AG10803 (cell line): ENCODE measurements around the gene IRAK4.

ENCODE experiments used
- DNase-seq: peaks from one replicate; pipeline ENCODE4 v3.0.0; 2010; ENCODE audit warnings: low read depth
- H3K4me3 ChIP-seq: 2 replicates; pipeline ENCODE4 v1.5.1; 2011; ENCODE audit warnings: mild to moderate bottlenecking, low read length, control low read depth
- TF ChIP-seq, protein P1 (sequence below): conservative IDR thresholded peaks from 2 replicates; pipeline ENCODE4 v1.5.1; 2011; ENCODE audit warnings: mild to moderate bottlenecking, low read length, control low read depth, inconsistent platforms

The IRAK4 gene

DNA sequence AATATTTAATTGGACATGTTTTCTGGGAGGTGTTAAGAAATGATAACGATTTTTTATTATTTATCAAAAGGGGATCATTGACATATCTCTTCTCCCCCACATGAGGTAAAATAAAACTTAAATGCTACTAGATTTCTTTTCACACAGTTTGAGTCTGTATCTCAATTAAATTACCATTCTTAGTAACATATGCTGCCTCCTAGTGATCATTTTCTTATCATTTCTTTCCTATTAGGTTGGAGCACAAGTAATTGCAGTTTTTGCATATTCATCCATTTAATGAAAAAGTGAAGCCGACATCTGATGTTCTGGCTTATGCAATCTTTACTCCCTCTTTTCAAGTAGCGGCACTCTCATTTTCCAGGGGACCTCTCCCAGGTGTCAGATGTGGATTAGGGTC lies 25.1 kb upstream of the IRAK4 start:
- H3K4me3 ChIP-seq, result no peak overlapping the region
- no peak for DNase-seq
- TF ChIP-seq, protein P1, sequence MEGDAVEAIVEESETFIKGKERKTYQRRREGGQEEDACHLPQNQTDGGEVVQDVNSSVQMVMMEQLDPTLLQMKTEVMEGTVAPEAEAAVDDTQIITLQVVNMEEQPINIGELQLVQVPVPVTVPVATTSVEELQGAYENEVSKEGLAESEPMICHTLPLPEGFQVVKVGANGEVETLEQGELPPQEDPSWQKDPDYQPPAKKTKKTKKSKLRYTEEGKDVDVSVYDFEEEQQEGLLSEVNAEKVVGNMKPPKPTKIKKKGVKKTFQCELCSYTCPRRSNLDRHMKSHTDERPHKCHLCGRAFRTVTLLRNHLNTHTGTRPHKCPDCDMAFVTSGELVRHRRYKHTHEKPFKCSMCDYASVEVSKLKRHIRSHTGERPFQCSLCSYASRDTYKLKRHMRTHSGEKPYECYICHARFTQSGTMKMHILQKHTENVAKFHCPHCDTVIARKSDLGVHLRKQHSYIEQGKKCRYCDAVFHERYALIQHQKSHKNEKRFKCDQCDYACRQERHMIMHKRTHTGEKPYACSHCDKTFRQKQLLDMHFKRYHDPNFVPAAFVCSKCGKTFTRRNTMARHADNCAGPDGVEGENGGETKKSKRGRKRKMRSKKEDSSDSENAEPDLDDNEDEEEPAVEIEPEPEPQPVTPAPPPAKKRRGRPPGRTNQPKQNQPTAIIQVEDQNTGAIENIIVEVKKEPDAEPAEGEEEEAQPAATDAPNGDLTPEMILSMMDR, result no peak; the same call in 1 of the 2 replicates

DNA sequence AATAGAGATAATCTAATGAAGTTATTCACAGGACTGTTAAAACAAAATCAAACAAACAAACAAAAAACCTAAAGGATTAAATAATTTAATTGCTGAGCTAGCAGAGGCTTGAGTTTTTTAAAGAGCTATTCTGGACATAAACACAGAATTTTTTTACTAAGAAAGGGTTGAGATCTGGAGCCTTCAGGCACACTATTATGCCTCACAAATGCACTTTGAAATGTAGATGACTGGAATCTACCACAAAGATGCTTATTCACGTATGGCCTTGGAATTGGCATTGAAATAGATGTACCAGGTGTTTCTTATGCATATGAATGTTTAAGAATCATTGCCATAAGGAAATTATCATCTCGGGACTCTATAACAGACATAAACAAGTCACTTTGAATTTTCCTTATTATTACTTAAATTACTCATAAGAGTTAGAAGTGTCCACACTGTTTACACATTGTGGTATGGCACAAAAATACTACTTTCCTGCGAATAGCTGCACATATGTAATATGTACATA lies 21.8 kb upstream of the IRAK4 start:
- peak; percentile 8 for DNase-seq
- no peak overlapping the region for H3K4me3 ChIP-seq
- TF ChIP-seq, protein P1, result no peak

DNA sequence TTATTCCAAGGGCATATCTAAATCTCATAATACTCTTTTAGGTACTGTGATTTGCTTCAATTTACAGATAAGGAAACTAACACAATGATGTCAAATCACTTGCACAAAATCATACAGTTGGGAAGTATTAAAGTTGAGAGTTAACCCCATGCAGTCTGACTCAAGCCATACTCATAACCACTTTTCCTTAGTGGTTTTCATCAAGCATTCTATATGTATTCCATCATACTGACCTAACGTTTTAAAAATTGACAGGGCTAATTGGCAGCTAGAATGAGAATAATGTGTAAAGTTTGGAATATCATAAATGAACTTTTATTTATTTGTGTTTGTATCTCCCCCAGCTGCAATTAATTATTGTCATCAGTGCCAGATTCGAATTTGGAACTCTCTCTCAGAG lies 21.1 kb upstream of the IRAK4 start:
- no peak overlapping the region for H3K4me3 ChIP-seq
- TF ChIP-seq, protein P1, result no peak
- DNase-seq, result peak; percentile 25

DNA sequence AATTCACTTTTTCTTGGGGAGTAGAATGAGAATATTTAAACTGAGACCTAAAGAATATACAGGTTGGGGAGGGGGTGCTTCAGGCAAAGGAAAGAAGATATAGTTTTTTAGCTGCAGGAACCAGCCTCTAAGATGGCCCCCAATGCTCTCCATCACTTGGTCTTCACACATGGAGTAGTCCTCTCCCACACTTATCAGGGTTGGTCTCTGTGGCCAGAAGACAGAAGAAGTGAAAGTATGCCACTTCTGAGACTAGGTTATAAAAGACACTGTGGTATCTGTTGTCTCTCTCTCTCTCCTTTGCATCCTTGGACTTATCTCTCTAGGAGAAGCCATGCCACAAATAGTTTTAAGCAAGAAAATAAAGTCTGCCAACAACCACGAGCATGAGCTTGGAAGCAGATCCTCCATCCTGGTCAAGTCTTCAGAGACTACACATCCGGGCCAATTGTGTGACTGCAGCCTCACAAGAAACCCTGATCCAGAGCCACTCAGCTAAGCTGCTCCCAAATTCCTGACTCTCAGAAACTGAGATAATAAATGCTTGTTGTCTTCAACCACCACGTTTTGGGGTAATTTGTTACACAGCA lies 18.1 kb upstream of the IRAK4 start:
- DNase-seq, result peak; percentile 61
- no peak overlapping the region for H3K4me3 ChIP-seq
- TF ChIP-seq, protein P1, result no peak

DNA sequence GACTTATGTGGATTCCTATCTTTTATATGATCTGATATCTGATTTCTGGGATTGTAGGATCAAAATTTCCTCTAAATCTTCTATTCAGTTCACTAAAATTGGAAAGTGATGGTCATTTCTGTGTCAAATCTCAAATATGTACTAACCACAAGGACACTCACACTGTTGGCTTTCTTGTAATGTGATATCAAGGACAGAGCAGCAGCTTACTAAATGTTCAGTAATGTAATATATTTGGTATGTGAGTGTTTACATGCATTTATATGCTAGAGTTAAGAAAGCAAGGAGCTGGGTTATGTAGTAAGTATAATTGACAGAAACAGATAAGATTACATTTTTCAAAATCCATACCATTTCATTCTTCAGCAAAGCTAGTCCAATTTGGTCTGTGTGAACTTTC lies 16.6 kb upstream of the IRAK4 start:
- peak; percentile 82 for DNase-seq
- no peak overlapping the region for H3K4me3 ChIP-seq
- TF ChIP-seq, protein P1, result no peak

DNA sequence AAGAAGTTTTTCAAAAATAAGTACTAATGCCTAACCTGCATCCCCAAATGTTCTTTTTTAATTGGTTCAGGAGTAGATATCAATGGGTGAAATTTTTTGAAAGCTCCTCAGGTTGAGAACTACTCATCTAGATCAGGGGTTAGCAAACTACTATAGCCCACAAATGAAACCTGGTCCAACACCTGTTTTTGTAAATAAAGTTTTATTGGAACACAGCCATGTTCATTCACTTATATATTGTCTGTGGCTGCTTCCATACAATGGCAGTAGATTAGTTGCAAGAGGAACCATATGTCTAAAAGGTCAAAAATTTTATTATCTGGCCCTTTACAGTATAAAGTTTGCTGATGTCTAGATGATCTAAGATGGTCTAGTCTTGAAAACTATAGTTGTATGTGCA lies 13.9 kb upstream of the IRAK4 start:
- DNase-seq, result no peak
- TF ChIP-seq, protein P1, result no peak

DNA sequence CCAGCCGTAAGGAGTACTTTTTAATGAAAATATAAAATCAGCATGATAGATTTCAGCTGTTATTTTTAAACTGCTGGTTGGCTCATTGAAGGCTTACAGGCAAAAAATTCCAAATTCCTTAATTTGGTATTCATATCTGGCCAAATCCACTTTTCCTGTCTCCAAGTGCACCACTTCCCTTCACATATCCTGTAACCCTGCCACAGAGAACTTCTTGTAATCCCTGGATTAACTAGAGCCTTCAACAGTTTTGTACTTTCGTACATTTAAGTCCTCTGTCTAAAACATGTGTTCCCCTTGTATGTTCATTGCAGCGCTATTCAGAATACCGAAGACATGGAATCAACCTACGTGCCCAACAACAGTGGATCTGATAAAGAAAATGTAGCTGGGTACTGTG lies 9.7 kb upstream of the IRAK4 start:
- no peak overlapping the region for H3K4me3 ChIP-seq
- no peak for DNase-seq
- TF ChIP-seq, protein P1, result no peak

More for the DNA sequence above, 13.9 kb upstream of the IRAK4 start:
- H3K4me3 ChIP-seq, result no peak overlapping the region
